CD14-positive monocyte (primary cell): ENCODE results near the gene SNX21. TPM values are rescaled to one million over a fixed set of nuclear protein-coding genes. Genes with fewer than 3 reads are reported as not detected.
"Not testable (repeated sequence)": the region's sequence is repeated elsewhere in the genome, so short reads cannot be mapped to it uniquely, and the experiment has no call there.

Experiments used
- DNase-seq, 3 donors: peaks; one replicate each; pipeline ENCODE4 v3.0.0-alpha.2; 2011 to 2022
- H2AFZ ChIP-seq: 2 replicates; pipeline ENCODE4 v1.6.0; 2012; ENCODE audit warnings: mild to moderate bottlenecking, low read depth, low read length, inconsistent platforms; ENCODE audit not compliant: insufficient read depth, poor library complexity, severe bottlenecking
- H3K27ac ChIP-seq, 2 donors: 1 replicate in 1 of 2; 2 replicates in 1 of 2; pipeline ENCODE4 v1.5.1; 2012 to 2013; ENCODE audit warnings: low read length in 2 of 2, control low read depth in 1 of 2, inconsistent platforms in 1 of 2, low read depth in 1 of 2, mild to moderate bottlenecking in 1 of 2
- H3K27me3 ChIP-seq, 2 donors: one replicate each; pipeline versions ENCODE4 v1.6.0 to v1.6.1; 2011 to 2013; ENCODE audit warnings: low read length in 2 of 2; ENCODE audit not compliant: control insufficient read depth in 2 of 2, insufficient read depth in 2 of 2
- H3K36me3 ChIP-seq, 2 donors: replicated peaks in 1 of 2; 1 replicate in 1 of 2; 2 replicates in 1 of 2; pipeline versions ENCODE4 v1.5.1 to v1.6.1; 2012 to 2013; ENCODE audit warnings: low read length in 2 of 2, control low read depth in 1 of 2, inconsistent platforms in 1 of 2, mild to moderate bottlenecking in 1 of 2; ENCODE audit not compliant: insufficient read depth in 2 of 2, control insufficient read depth in 1 of 2
- H3K4me1 ChIP-seq, 2 donors: 1 replicate in 1 of 2; 2 replicates in 1 of 2; pipeline versions ENCODE4 v1.5.1 to v1.6.1; 2012 to 2013; ENCODE audit warnings: low read length in 2 of 2, control low read depth in 1 of 2, inconsistent platforms in 1 of 2, mild to moderate bottlenecking in 1 of 2, moderate library complexity in 1 of 2; ENCODE audit not compliant: insufficient read depth in 2 of 2, control insufficient read depth in 1 of 2
- H3K4me2 ChIP-seq: replicated peaks from 2 replicates; pipeline ENCODE3; 2012; ENCODE audit warnings: low read length, moderate library complexity, mild to moderate bottlenecking; ENCODE audit not compliant: poor library complexity, severe bottlenecking; ENCODE audit errors: extremely low read depth
- H3K4me3 ChIP-seq, 3 experiments: fragments of 200-600 bp in 1 of 3; sonication (generic) in 1 of 3; replicated peaks in 1 of 3; 1 replicate in 2 of 3; 2 replicates in 1 of 3; pipeline ENCODE4 v1.5.1; 2011 to 2013; ENCODE audit warnings: low read length in 3 of 3, mild to moderate bottlenecking in 3 of 3, control low read depth in 2 of 3, low read depth in 2 of 3, inconsistent platforms in 1 of 3, moderate library complexity in 1 of 3
- H3K79me2 ChIP-seq: 2 replicates; pipeline ENCODE4 v1.6.0; 2012; ENCODE audit warnings: mild to moderate bottlenecking, control low read depth, inconsistent platforms, low read length, moderate library complexity; ENCODE audit not compliant: insufficient read depth
- H3K9ac ChIP-seq: 2 replicates; pipeline ENCODE4 v1.6.0; 2017; ENCODE audit warnings: low read length, mild to moderate bottlenecking; ENCODE audit not compliant: insufficient read depth, poor library complexity, severe bottlenecking
- H3K9me3 ChIP-seq, 2 donors: replicated peaks in 1 of 2; 1 replicate in 1 of 2; 2 replicates in 1 of 2; pipeline versions ENCODE4 v1.5.1 to v1.6.1; 2012 to 2013; ENCODE audit warnings: low read length in 2 of 2, control low read depth in 1 of 2; ENCODE audit not compliant: control insufficient read depth in 1 of 2, insufficient read depth in 1 of 2
- H4K20me1 ChIP-seq: 2 replicates; pipeline ENCODE4 v1.6.0; 2012; ENCODE audit warnings: mild to moderate bottlenecking, low read length, control low read depth, moderate library complexity; ENCODE audit not compliant: insufficient read depth
- H3K27ac Mint-ChIP-seq, 7 donors: one replicate each; pipeline ENCODE4 v1.8.0; 2020; ENCODE audit warnings: mild to moderate bottlenecking in 7 of 7, mixed read lengths in 7 of 7, moderate library complexity in 6 of 7, inconsistent platforms in 2 of 7
- H3K27me3 Mint-ChIP-seq, 3 donors: one replicate each; pipeline ENCODE4 v1.8.0; 2021 to 2022; ENCODE audit warnings: low read depth in 3 of 3, mild to moderate bottlenecking in 3 of 3, mixed read lengths in 3 of 3, moderate library complexity in 3 of 3, inconsistent platforms in 1 of 3
- H3K36me3 Mint-ChIP-seq, 2 donors: one replicate each; pipeline ENCODE4 v1.8.0; 2020; ENCODE audit warnings: mixed read lengths in 2 of 2, inconsistent platforms in 1 of 2, mild to moderate bottlenecking in 1 of 2
- H3K4me1 Mint-ChIP-seq: one replicate; pipeline ENCODE4 v1.8.0; 2020; ENCODE audit warnings: mild to moderate bottlenecking, mixed read lengths
- H3K4me3 Mint-ChIP-seq, 2 donors: one replicate each; pipeline ENCODE4 v1.8.0; 2020; ENCODE audit warnings: mild to moderate bottlenecking in 2 of 2, mixed read lengths in 2 of 2, moderate library complexity in 1 of 2
- H3K9me3 Mint-ChIP-seq, 7 donors: one replicate each; pipeline ENCODE4 v1.8.0; 2020 to 2022; ENCODE audit warnings: mixed read lengths in 7 of 7, mild to moderate bottlenecking in 6 of 7, moderate library complexity in 6 of 7, inconsistent platforms in 2 of 7
- WGBS: methylation state at CpG from one replicate; pipeline ENCODE4 v1.1.5; 2013; ENCODE audit warnings: missing lambda C conversion rate; ENCODE audit not compliant: insufficient coverage; 5-methylcytosine and 5-hydroxymethylcytosine counted together
- intact Hi-C, 2 donors: fragments of 100-400 bp; cut with micrococcal nuclease; formaldehyde crosslinking; loops; one replicate each; pipeline versions ENCODE4 v1.15.0 to v1.15.1; 2023
- polyA plus RNA-seq, 3 donors: library from polyadenylated mRNA; depleted of rRNA in 1 of 3; unstranded in 2 of 3; stranded (reverse) in 1 of 3; fragments of 300-500 nt in 2 of 3; fragments of >200 nt in 1 of 3; fragmentation: Illumina TruSeq in 2 of 3; gene quantifications; 1 replicate in 2 of 3; 2 replicates in 1 of 3; pipeline ENCODE4 v1.2.3, GENCODE V29; 2012 to 2021
- TF ChIP-seq, protein P1 (sequence below): fragments of 200-600 bp; IDR thresholded peaks from one replicate; pipeline ENCODE4 v1.8.0; 2022; ENCODE audit warnings: antibody characterized with exemption, mild to moderate bottlenecking

Gene SNX21
- polyA plus RNA-seq, 3 donors, result 11.2 to 16.9 (median 12.7) TPM

DNA sequence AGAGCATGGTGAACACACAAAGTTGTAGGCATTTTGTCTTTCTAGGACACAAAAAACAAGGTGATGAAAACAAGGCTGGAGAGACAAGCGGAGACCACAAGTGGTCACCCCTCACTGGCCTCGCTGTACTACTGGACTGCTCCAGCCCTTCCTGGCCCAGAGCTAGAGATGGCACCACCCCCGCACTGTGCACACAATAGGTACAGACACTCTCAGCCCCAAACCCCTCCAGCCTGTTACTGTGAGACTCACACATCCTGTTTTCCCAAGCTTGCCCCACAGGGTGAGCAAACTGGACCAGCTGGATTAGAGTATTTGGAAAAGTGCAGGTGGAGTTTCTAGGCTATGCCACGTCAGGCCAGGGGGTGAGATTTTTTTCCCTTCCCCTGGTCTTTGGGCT, 39.0 kb downstream of the SNX21 start:
- H3K4me1 ChIP-seq, result no peaks in the 10 kb centered on the region
- DNase-seq, result no peak
- no CpG with 5 or more reads among the region's 4 CpGs for WGBS

DNA sequence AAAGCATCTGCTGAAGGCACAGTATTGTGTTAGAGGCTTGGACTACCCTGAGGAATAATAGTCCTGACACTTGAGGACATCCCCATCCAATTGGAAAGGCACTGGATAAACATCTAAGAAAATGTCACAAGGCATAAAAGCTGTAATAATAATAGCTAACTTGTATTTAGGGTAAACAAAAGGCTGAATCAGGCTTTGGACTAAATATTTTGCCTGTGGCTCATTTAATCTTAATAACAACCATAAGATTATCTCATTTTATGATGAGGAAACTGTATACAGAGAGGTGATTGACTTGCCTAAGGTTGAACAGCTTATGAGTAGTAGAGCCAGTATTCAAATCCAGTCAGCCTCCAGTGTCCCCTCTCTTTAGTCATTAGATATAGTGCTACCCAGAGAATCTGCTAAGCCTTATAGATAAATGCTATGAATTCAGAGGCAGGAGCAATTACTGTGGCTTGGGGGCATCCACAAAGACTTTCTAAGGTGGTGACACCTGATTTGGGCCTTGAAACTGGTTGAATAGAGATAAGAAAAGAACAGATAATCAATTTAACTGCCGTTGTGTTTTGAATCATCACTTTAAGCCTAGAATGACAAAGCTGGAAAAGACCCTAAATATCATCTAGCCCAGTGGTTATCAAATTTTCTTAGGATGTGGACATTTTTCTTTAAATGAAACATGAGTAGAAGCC, 40.0 kb downstream of the SNX21 start:
- WGBS, result no CpG with 5 or more reads among the region's 1 CpG
- no peak overlapping the region for H3K27ac ChIP-seq

More for the DNA sequence above, 39.0 kb downstream of the SNX21 start:
- Histone ChIP-seq H3K9ac (no peak overlapping the region), H3K27ac (no peak overlapping the region), H3K36me3 (peaks cover 12% of the 10 kb centered on the region in 2 donors), H3K27me3 (no peaks in the 10 kb centered on the region), H3K79me2 (no peaks in the 10 kb centered on the region), H2AFZ (no peak overlapping the region), H3K4me3 (no peak overlapping the region), H3K4me2 (no peak overlapping the region), H3K9me3 (no peaks in the 10 kb centered on the region), H4K20me1 (no peaks in the 10 kb centered on the region)
- no peak overlapping the region for H3K4me3 Mint-ChIP-seq
- no peaks in the 10 kb centered on the region for H3K9me3 Mint-ChIP-seq
- H3K27me3 Mint-ChIP-seq, result no peaks in the 10 kb centered on the region
- intact Hi-C loops, result no loop called here
- H3K4me1 Mint-ChIP-seq, result no peaks in the 10 kb centered on the region
- H3K36me3 Mint-ChIP-seq, result peaks cover 24 to 28% of the 10 kb centered on the region in 2 donors
- TF ChIP-seq, protein P1, sequence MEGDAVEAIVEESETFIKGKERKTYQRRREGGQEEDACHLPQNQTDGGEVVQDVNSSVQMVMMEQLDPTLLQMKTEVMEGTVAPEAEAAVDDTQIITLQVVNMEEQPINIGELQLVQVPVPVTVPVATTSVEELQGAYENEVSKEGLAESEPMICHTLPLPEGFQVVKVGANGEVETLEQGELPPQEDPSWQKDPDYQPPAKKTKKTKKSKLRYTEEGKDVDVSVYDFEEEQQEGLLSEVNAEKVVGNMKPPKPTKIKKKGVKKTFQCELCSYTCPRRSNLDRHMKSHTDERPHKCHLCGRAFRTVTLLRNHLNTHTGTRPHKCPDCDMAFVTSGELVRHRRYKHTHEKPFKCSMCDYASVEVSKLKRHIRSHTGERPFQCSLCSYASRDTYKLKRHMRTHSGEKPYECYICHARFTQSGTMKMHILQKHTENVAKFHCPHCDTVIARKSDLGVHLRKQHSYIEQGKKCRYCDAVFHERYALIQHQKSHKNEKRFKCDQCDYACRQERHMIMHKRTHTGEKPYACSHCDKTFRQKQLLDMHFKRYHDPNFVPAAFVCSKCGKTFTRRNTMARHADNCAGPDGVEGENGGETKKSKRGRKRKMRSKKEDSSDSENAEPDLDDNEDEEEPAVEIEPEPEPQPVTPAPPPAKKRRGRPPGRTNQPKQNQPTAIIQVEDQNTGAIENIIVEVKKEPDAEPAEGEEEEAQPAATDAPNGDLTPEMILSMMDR, result no peak
- no peak overlapping the region for H3K27ac Mint-ChIP-seq

DNA sequence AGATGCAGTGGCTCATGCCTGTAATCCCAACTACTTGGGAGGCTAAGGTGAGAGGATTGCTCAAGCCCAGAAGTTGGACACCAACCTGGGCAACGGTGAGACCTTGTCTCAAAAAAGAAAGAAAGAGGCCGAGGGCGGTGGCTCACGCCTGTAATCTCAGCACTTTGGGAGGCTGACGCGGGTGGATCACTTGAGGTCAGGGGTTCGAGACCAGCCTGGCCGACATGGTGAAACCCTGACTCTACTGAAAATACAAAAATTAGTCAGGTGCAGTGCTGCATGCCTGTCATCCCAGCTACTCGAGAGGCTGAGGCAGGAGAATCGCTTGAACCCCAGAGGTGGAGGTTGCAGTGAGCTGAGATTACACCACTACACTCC, 40.5 kb downstream of the SNX21 start:
- H3K27ac Mint-ChIP-seq, H3K4me3 ChIP-seq, H3K27ac ChIP-seq, H4K20me1 ChIP-seq, H3K4me3 Mint-ChIP-seq, H3K9ac ChIP-seq, H3K79me2 ChIP-seq, DNase-seq, H3K4me2 ChIP-seq, H3K27me3 Mint-ChIP-seq, H3K9me3 Mint-ChIP-seq, H3K27me3 ChIP-seq, H3K4me1 Mint-ChIP-seq, H3K4me1 ChIP-seq, H3K9me3 ChIP-seq, H2AFZ ChIP-seq, intact Hi-C loops: not testable (repeated sequence)
- H3K36me3 Mint-ChIP-seq, result peaks cover 35 to 43% of the 10 kb centered on the region in 2 donors
- H3K36me3 ChIP-seq, result peaks cover 22 to 24% of the 10 kb centered on the region in 2 donors
- 98% methylated on average over 6 of the region's 10 CpGs for WGBS

More for the DNA sequence above, 40.0 kb downstream of the SNX21 start:
- no peak overlapping the region for H3K4me3 ChIP-seq
- H3K4me3 Mint-ChIP-seq, result no peak overlapping the region
- no peaks in the 10 kb centered on the region for H3K27me3 ChIP-seq
- TF ChIP-seq, protein P1, result no peak
- H3K27me3 Mint-ChIP-seq, result no peaks in the 10 kb centered on the region
- H3K9me3 Mint-ChIP-seq, result no peaks in the 10 kb centered on the region
- no peaks in the 10 kb centered on the region for H3K4me1 Mint-ChIP-seq
- H2AFZ ChIP-seq, result no peak overlapping the region
- H3K9ac ChIP-seq, result no peak overlapping the region
- H3K79me2 ChIP-seq, result no peaks in the 10 kb centered on the region
- no peaks in the 10 kb centered on the region for H3K4me1 ChIP-seq
- no peak overlapping the region for H3K27ac Mint-ChIP-seq
- intact Hi-C loops, result no loop called here
- H3K36me3 ChIP-seq, result peaks cover 21% of the 10 kb centered on the region in 2 donors
- no peak overlapping the region for H3K4me2 ChIP-seq
- H3K9me3 ChIP-seq, result no peaks in the 10 kb centered on the region
- peaks cover 33 to 38% of the 10 kb centered on the region in 2 donors for H3K36me3 Mint-ChIP-seq
- DNase-seq, result no peak
- no peaks in the 10 kb centered on the region for H4K20me1 ChIP-seq
